ENCODE data around the gene DDX28. TPM values are rescaled to one million over a fixed set of nuclear protein-coding genes. Genes with fewer than 3 reads are reported as not detected.

The DDX28 gene
- total and polyA plus RNA-seq, 2 of the 4 experiments (the other 2 are of a cell fraction), result 9.2 to 10.0 TPM

GRCh38 chr16:68009157-68009735 is 13.8 kb downstream of the DDX28 start:
- H3K79me1 ChIP-seq (ENCODE audit: low read depth in 1 of 2, low read length in 2 of 2), result no peaks in the 10 kb centered on the region
- H3K27me3 ChIP-seq (ENCODE audit: control insufficient read depth, insufficient read depth, low read length), result peaks cover 15% of the 10 kb centered on the region
- ATAC-seq (ENCODE audit: low read depth), result no peak
- H3K27ac ChIP-seq (ENCODE audit: insufficient read depth, low read length), result no peak overlapping the region
- POLR2A ChIA-PET (ENCODE audit: unreplicated experiment), result no interaction called here
- intact Hi-C loops (cut with micrococcal nuclease) (no loop called here), in situ Hi-C loops (cut with MboI; ENCODE audit: low sequenced_read_pairs) (no loop called here), dilution Hi-C loops (cut with HindIII; ENCODE audit: low sequenced_read_pairs, unreplicated experiment) (no loop called here)
- CTCF ChIA-PET, result no interaction called here
- H3K36me3 ChIP-seq (ENCODE audit: control insufficient read depth, insufficient read depth, low read length), result no peaks in the 10 kb centered on the region
- no peaks in the 10 kb centered on the region for H3K4me1 ChIP-seq (ENCODE audit: control insufficient read depth, insufficient read depth, low read length)
- no TSS peak for BruUV-seq (replicated peaks)
- no peak overlapping the region for H3K23ac ChIP-seq (ENCODE audit: low read depth, low read length)
- no peak overlapping the region for H3K14ac ChIP-seq (replicated peaks; ENCODE audit: low read depth, low read length)
- H4K5ac ChIP-seq (ENCODE audit: low read depth, low read length), result no peak overlapping the region
- H2AFZ ChIP-seq (replicated peaks; ENCODE audit: low read length, poor library complexity), result no peak overlapping the region
- no peak overlapping the region for H4K8ac ChIP-seq (ENCODE audit: low read depth in 2 of 2, low read length in 2 of 2)
- no peak overlapping the region for H3K4me3 ChIP-seq (ENCODE audit: insufficient read depth, low read depth, low read length)
- H2AK9ac ChIP-seq (replicated peaks; ENCODE audit: low read depth, low read length, poor library complexity), result no peak overlapping the region
- H3K18ac ChIP-seq (ENCODE audit: low read depth, low read length), result no peak overlapping the region
- no peak overlapping the region for H2BK20ac ChIP-seq (ENCODE audit: low read depth, low read length)
- TF ChIP-seq RAD21 (IDR thresholded peaks at IDR 0.05; ENCODE audit: low read length), result no peak
- TF ChIP-seq POLR2A (IDR thresholded peaks at IDR 0.05; ENCODE audit: low read depth, low read length), result no peak
- no peak for TF ChIP-seq RCOR1 (IDR thresholded peaks at IDR 0.05; ENCODE audit: insufficient replicate concordance, low read length)
- no peak for TF ChIP-seq FOS (IDR thresholded peaks at IDR 0.05; ENCODE audit: low read depth, low read length)
- TF ChIP-seq NFE2L2 (IDR thresholded peaks at IDR 0.05; ENCODE audit: low read depth, low read length), result no peak
- no peak for TF ChIP-seq MXI1 (IDR thresholded peaks at IDR 0.05; ENCODE audit: borderline replicate concordance, low read depth, low read length)
- TF ChIP-seq CEBPB (IDR thresholded peaks at IDR 0.05; ENCODE audit: low read depth, low read length), result no peak
- no peak for TF ChIP-seq RFX5 (IDR thresholded peaks at IDR 0.05; ENCODE audit: low read depth, low read length)
- no peak for TF ChIP-seq MAFK (IDR thresholded peaks at IDR 0.05; ENCODE audit: low read depth, low read length)
- TF ChIP-seq CTCF (conservative IDR thresholded peaks at IDR 0.05; ENCODE audit: low read depth, low read length), result no peak
- TF ChIP-seq CHD1 (IDR thresholded peaks at IDR 0.05; ENCODE audit: low read depth, low read length), result no peak
- TF ChIP-seq, protein P1, sequence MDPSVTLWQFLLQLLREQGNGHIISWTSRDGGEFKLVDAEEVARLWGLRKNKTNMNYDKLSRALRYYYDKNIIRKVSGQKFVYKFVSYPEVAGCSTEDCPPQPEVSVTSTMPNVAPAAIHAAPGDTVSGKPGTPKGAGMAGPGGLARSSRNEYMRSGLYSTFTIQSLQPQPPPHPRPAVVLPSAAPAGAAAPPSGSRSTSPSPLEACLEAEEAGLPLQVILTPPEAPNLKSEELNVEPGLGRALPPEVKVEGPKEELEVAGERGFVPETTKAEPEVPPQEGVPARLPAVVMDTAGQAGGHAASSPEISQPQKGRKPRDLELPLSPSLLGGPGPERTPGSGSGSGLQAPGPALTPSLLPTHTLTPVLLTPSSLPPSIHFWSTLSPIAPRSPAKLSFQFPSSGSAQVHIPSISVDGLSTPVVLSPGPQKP (IDR thresholded peaks at IDR 0.05; ENCODE audit: borderline replicate concordance, low read depth, low read length), result no peak
- no peak for TF ChIP-seq SMC3 (IDR thresholded peaks at IDR 0.05; ENCODE audit: low read depth, low read length)
- no peak for TF ChIP-seq BHLHE40 (IDR thresholded peaks at IDR 0.05; ENCODE audit: low read depth, low read length)
- TF ChIP-seq MAZ (IDR thresholded peaks at IDR 0.05; ENCODE audit: borderline replicate concordance, low read depth, low read length), result no peak
- no peaks in the 10 kb centered on the region for H3K9me3 ChIP-seq (ENCODE audit: control insufficient read depth, insufficient read depth, low read length)
- no peak overlapping the region for H2AK5ac ChIP-seq (ENCODE audit: low read depth, low read length)
- WGBS, 2 experiments (ENCODE audit: extremely low coverage in 2 of 2, insufficient read length in 1 of 2), result 22% methylated on average over 3 of the region's 9 CpGs; no CpG with 5 or more reads in 1 of the 2 experiments
- H2BK120ac ChIP-seq (ENCODE audit: low read depth, low read length), result no peak overlapping the region
- no peak overlapping the region for H3K4ac ChIP-seq (ENCODE audit: low read depth, low read length)
- H3K56ac ChIP-seq (ENCODE audit: extremely low read depth, insufficient read depth, low read length), result no peak overlapping the region
- no peak overlapping the region for H2BK5ac ChIP-seq (ENCODE audit: low read depth, low read length, poor library complexity, severe bottlenecking)
- H4K91ac ChIP-seq (ENCODE audit: insufficient read depth, low read depth, low read length), result no peak overlapping the region
- H3K9me1 ChIP-seq (ENCODE audit: insufficient read depth, low read length), result no peaks in the 10 kb centered on the region
- no peak for DNase-seq
- H4K20me1 ChIP-seq (ENCODE audit: insufficient read depth, low read length), result no peaks in the 10 kb centered on the region
- H3K9ac ChIP-seq (ENCODE audit: low read depth, low read length), result no peak overlapping the region
- H2BK15ac ChIP-seq (ENCODE audit: low read depth, low read length), result no peak overlapping the region
- no peak overlapping the region for H3K4me2 ChIP-seq (ENCODE audit: low read depth, low read length)
